H1 (cell line): ENCODE measurements around the gene TEAD4.

Source experiments
- ATF3 ChIP-seq: IDR thresholded peaks from 2 replicates; pipeline ENCODE4 v1.6.1; 2011; ENCODE audit warnings: low read depth, mild to moderate bottlenecking, low read length; ENCODE audit not compliant: insufficient read depth
- CEBPB ChIP-seq: IDR thresholded peaks from 2 replicates; pipeline ENCODE4 v1.6.1; 2012; ENCODE audit warnings: low read depth, low read length
- CTCF ChIP-seq, 3 experiments: IDR thresholded peaks; 1 replicate in 2 of 3; 2 replicates in 1 of 3; pipeline versions ENCODE4 v1.5.1 to v1.6.1; 2011; ENCODE audit warnings: low read length in 3 of 3, mild to moderate bottlenecking in 3 of 3, inconsistent platforms in 2 of 3, low read depth in 1 of 3, moderate library complexity in 1 of 3; ENCODE audit not compliant: insufficient read depth in 1 of 3; ENCODE audit errors: control extremely low read depth in 1 of 3
- EP300 ChIP-seq, 2 experiments: IDR thresholded peaks; 1 replicate in 1 of 2; 2 replicates in 1 of 2; pipeline ENCODE4 v1.6.1; 2011 to 2012; ENCODE audit warnings: low read depth in 2 of 2, low read length in 2 of 2, mild to moderate bottlenecking in 2 of 2, borderline replicate concordance in 1 of 2, inconsistent platforms in 1 of 2, moderate library complexity in 1 of 2
- JUND ChIP-seq: IDR thresholded peaks from 2 replicates; pipeline ENCODE4 v1.6.1; 2011; ENCODE audit warnings: mild to moderate bottlenecking, improper control_type of control experiment, low read length
- NRF1 ChIP-seq: IDR thresholded peaks from 2 replicates; pipeline ENCODE4 v1.6.1; 2011; ENCODE audit warnings: mild to moderate bottlenecking, low read depth, low read length, improper control_type of control experiment
- POLR2A ChIP-seq, 2 experiments: IDR thresholded peaks; 1 replicate in 1 of 2; 2 replicates in 1 of 2; pipeline ENCODE4 v1.6.1; 2011; ENCODE audit warnings: low read depth in 2 of 2, low read length in 2 of 2, mild to moderate bottlenecking in 2 of 2; ENCODE audit errors: control extremely low read depth in 1 of 2
- POLR2AphosphoS5 ChIP-seq: IDR thresholded peaks from 2 replicates; pipeline ENCODE4 v1.6.1; 2011; ENCODE audit warnings: low read depth, low read length
- RFX5 ChIP-seq: IDR thresholded peaks from 2 replicates; pipeline ENCODE4 v1.6.1; 2011; ENCODE audit warnings: low read depth, low read length, improper control_type of control experiment, borderline replicate concordance
- SIN3A ChIP-seq, 2 experiments: IDR thresholded peaks in 1 of 2; conservative IDR thresholded peaks in 1 of 2; 2 replicates each; pipeline ENCODE4 v1.6.1; 2011 to 2012; ENCODE audit warnings: low read length in 2 of 2, improper control_type of control experiment in 1 of 2, low read depth in 1 of 2, mild to moderate bottlenecking in 1 of 2
- SRF ChIP-seq: IDR thresholded peaks from 2 replicates; pipeline ENCODE4 v1.6.1; 2011; ENCODE audit warnings: mild to moderate bottlenecking, low read depth, low read length, moderate library complexity
- USF2 ChIP-seq: IDR thresholded peaks from 2 replicates; pipeline ENCODE4 v1.6.1; 2011; ENCODE audit warnings: low read length, improper control_type of control experiment

GRCh38 chr12:3069714-3070113 is 110.5 kb downstream of the TEAD4 start:
- TF ChIP-seq CTCF (IDR thresholded peaks at IDR 0.05; ENCODE audit: control extremely low read depth in 1 of 3, insufficient read depth in 1 of 3, low read depth in 1 of 3, low read length in 3 of 3) (no peak), SIN3A (conservative IDR thresholded peaks at IDR 0.05 in 1 of 2, IDR thresholded peaks at IDR 0.05 in 1 of 2; ENCODE audit: low read depth in 1 of 2, low read length in 2 of 2) (no peak), EP300 (IDR thresholded peaks at IDR 0.05; ENCODE audit: borderline replicate concordance in 1 of 2, low read depth in 2 of 2, low read length in 2 of 2) (no peak), USF2 (no peak), NRF1 (no peak), SRF (no peak), POLR2AphosphoS5 (no peak), RFX5 (no peak), POLR2A (IDR thresholded peaks at IDR 0.05; ENCODE audit: control extremely low read depth in 1 of 2, low read depth in 2 of 2, low read length in 2 of 2) (no peak), CEBPB (no peak), ATF3 (no peak), JUND (no peak)
